ENCODE data around the gene OXGR1.

DNA sequence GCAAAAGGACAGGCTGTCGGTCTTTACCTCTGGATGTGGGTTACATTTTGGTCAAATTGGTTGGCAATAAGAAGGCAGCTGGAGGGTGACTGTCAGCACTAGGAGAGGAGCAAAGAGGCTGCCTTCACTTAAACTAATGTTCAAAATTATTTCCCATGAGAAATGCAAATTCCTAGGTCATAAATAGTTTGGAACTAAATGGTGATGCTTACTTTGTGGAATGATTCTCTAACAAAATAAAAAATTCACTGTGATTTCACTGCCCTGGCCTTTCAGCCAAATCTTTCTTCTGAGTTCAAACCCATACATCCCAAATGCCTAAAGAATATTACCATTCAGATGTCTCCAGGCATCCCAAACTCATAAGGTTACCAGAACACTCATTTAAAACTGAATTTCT is 25.0 kb upstream of the OXGR1 start:
- TF ChIP-seq POLR2A (IDR thresholded peaks at IDR 0.05; ENCODE audit: low read depth, low read length), result no peak
- TF ChIP-seq POLR2AphosphoS5 (IDR thresholded peaks at IDR 0.05; ENCODE audit: low read depth, low read length), result no peak
- no peak for TF ChIP-seq TAF1 (IDR thresholded peaks at IDR 0.05; ENCODE audit: borderline replicate concordance, low read depth, low read length)
